CD4-positive, alpha-beta T cell treated with Interleukin-17A for 4 hours (primary cell): Measurements from ENCODE around the gene STK25.
"Not testable (repeated sequence)": the region's sequence is repeated elsewhere in the genome, so short reads cannot be mapped to it uniquely, and the experiment has no call there.

Source experiments
- DNase-seq: peaks from one replicate; pipeline ENCODE4 v3.0.0-alpha.2; 2020; ENCODE audit warnings: mixed read lengths

The STK25 gene

GRCh38 chr2:241463276-241464135 is 44.9 kb downstream of the STK25 start:
- DNase-seq, result no peak

- no peak for DNase-seq
Measured at GRCh38 chr2:241461693-241462677, 46.4 kb downstream of the STK25 start.

DNA sequence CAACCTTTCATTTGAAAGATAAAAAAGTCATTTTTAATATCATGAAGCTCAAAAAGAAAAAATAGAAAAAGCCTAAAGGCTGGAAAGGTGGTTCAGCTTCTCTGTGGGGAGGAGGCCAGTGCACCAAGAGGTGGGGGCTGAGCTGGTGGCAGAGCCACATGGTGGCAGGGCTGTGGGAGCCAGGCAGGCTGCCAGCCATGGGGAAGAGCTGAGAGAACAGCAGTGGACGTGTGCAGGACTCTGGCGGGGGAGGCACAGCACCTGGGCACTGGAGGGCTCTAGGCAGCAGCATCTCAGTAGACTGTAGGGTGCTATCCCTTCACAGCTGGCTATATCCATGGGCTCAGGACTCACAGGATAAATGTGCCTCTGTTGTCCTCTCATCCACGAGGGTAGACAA is 47.8 kb downstream of the STK25 start:
- no peak for DNase-seq

DNA sequence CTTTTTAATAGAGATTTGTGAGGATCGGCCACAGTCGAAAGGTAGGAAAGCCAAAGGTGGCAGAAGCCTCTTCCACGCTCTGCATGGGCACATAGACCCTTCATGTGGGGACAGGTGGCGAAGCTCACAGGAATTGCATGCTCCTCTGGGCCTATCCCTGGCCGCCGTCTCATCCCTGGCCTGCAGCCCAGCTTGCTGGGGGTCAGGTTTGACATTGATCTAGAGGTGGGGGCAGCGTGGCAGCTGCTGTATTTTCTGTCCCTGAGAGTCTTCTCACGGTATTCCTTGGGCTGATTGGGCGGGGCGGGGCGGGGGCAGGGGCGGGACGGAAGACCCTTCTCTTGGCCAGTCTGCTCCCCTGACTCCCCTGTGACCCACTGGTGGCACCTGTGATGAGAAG is 48.9 kb downstream of the STK25 start:
- no peak for DNase-seq

DNA sequence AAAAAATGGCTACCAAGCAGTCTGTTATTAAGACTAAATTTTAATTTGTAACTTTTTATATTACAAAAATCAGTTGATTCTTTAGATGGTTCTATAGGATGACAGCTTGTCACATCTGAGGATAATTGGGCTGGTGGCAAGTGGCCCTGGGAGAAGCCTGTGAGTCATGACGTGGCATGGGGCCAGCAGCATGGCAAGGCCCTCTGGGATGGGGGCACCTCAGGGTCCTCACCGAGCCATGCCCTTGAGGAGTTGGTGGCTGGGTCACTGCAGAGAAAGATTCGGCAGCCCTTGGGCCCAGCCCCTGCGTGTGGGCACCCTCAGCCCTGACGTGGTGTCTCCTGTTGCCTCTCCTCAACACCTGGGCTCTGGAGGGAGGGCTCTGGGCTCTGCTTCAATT is 49.7 kb downstream of the STK25 start:
- DNase-seq, result no peak

- no peak for DNase-seq
Measured at GRCh38 chr2:241456546-241456945, 51.8 kb downstream of the STK25 start.

DNA sequence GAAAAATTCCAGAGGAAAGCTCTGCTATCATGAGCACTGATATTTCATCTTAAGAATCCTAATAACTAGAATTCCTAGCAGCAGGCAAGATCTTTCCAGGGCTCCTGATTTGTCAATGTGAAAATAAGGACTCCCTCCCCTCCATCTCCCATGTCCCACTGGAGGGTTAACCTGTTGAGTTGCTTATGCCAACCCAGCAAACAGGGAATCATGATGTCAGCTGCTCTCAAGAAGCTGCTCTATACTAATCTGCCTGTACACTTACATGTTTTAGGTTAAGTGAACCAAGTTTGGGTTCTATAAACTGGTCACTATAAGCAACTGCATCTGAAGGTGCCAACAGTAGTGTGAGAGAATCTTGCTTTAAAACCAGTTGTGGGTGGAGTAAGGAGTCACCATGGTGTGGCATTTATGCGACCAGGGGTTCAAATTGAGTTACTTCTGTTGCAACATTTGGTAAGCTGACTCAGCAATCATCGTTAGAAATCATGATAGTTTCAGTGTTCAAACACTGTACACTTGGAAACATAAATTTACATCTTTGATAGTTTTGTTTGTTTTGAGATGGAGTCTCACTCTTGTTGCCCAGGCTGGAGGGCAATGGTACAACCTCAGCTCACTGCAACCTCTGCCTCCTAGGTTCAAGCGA is 53.4 kb downstream of the STK25 start:
- no peak for DNase-seq

- not testable (repeated sequence) for DNase-seq
Measured at GRCh38 chr2:241453919-241454318, 54.5 kb downstream of the STK25 start.

- DNase-seq, result no peak
Measured at GRCh38 chr2:241451840-241452506, 56.4 kb downstream of the STK25 start.

DNA sequence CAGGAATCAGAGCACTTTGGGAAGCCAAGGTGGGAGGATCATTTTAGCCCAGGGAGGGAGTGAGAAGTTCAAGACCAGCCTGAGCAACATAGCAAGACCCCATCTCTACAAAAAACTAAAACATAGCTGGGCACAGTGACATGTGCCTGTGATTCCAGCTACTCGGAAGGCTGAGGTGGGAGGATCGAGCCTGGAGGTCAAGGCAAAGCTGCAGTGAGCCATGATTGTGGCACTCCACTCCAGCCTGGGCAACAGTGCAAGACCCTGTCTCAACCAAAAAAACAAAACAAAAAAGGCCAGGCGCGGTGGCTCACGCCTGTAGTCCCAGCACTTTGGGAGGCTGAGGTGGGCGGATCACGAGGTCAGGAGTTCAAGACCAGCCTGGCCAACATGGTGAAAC is 58.3 kb downstream of the STK25 start:
- not testable (repeated sequence) for DNase-seq

GRCh38 chr2:241445426-241445825 is 63.0 kb downstream of the STK25 start:
- DNase-seq, result no peak

DNA sequence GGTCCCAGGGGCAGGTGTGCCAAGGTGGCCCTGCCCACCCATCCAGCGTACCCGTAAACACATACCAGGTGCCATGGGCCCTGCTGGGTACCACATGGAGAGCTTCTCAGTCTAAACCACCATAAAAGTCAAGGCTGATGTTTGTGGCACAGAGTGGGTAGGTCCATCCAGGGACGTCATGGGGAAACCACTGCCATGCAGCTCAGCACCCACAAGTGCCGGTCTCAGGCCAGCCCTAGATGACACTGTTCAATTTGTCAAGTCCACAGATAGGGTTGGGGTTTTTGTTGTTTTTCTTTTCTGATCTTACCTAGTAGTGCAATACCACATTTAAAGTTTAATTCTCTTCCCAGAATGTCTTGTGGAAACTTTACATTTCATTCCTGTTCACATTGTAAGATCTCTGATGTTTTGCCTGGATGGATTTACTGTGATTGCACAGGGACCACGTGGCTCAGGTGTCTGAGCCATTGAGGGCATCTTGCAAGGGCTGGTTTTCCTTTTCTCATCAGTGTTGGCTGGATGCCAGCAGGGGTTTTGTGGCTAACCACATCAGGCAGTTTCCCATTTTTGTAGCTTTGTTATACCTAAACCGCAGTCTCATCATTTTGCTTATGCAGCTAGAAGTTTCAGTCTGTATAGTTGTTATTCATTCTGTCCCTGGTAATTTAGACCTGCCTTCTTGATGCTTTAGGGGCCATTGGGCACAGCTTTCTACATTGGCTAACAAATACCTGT is 64.7 kb downstream of the STK25 start:
- DNase-seq, result peak; percentile 94
